Measurements from ENCODE around the gene AFAP1L2.
A peak's percentile ranks its signal among the peaks of the same experiment; 100 is the strongest.

The AFAP1L2 gene

DNA sequence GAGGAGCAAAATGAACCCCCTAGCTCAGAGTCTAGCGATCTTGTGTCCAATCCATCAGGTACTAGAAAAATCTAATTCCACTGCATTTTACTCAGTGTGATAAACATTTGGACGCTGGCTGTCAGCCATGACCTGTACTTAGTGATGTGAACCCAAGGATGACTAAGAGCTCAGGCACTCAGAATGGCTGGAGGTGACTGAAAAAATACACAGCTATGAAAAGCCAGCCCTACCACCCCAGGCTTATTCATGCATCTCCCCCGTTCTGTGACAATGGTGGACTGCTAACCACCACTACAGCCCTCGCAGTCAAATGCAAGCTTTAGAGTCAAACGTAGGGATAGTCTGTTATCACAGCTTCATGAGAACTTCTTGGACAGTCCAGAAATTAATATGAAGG lies 14.9 kb downstream of the AFAP1L2 start:
- DNase-seq (ENCODE audit: low spot score), result peak; percentile 95

DNA sequence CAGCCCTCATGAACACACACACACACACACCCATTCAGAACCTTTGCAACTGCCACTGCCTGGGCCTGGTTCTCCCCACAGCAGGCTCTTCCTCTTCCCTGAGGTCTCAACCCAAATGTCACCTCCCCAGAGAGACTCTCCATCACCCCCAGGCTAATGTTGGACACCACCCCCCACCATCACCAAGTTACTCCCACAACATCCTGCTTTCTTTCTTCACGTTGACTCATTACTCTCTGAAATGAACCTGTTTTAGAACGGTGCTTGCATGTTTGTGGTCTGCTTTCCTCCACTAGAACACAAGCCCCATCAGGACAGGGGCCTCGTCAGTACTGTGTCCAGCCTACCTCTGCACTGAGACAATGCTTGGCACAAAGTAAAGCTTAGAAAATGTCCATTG lies 16.0 kb downstream of the AFAP1L2 start:
- peak; percentile 72 for DNase-seq (ENCODE audit: low spot score)

DNA sequence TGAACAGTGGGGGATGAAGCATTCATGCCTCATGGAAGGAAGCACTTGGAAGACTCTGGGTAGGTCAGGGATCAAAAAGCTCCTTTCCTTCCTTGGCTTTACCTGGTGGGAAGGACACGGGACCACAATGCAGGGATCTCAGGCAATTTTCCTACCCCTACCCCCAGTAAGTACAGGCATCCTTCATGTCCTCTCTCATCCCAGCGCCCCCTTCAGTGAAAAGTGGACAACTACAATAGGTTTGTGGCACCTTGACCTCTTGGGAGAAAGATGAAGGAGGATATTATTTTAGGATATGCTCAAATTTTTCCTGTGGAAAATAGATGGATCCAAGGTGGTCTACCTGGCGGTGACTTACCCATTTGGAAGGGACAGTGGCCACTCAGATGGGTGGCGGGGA lies 16.5 kb downstream of the AFAP1L2 start:
- DNase-seq (ENCODE audit: low spot score), result no peak

DNA sequence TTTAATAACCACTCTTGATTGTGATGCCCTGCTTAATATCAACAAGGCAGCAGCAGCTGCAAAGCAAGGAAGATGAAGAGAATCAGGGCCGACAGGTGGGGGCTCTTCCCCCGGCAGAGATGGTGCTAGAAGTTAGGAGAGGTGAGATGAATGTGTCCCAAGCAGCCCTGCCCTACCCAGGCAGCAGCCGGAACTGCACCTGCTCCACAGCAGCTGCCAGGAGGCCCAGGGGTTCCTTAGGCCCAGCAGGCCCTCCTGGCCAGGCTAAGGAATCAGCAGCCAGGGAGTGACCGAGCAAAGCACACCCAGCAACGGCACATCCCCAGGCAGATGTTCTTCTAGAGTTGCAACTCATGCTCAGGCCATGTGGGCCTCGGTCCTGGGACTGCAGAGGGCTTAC lies 17.9 kb downstream of the AFAP1L2 start:
- DNase-seq (ENCODE audit: low spot score), result no peak

DNA sequence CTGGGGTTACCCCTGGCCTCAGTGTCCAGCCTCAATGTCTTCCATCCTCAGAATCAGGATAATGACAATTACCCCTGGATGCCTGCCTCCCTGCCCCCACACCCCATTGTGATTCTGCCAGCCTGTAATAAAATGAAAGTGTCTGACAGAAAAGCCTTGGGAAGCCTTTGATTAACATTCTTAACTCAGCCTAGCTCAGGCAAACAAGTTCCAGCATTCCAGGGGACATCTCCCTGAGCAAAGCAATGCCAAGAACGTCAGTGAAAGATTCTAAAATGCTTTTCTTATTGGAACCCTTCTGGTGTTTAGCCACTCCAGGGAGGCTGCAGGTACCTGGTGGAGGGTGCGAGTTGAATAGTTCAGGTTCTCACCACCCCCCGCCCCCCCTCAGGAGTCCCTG lies 18.7 kb downstream of the AFAP1L2 start:
- DNase-seq (ENCODE audit: low spot score), result no peak

DNA sequence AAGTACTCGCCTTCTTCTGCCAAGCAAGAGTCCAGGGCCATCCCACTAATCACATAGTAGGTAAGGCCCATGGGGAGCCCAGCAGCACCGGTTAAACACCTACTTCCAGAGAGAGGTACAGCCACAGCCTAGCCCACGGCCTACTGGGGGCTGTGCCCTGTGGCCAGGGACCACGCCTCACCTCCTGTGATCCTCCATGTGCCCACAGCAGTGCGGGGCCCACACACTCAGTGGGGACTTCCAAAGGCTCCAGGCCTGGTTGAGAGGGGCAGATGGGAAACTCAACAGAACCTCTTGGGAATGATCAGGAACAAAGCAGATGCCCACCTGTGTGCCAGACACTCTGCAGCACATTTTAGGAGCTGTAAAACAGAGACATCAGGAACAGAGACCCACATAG lies 19.7 kb downstream of the AFAP1L2 start:
- DNase-seq (ENCODE audit: low spot score), result no peak

DNA sequence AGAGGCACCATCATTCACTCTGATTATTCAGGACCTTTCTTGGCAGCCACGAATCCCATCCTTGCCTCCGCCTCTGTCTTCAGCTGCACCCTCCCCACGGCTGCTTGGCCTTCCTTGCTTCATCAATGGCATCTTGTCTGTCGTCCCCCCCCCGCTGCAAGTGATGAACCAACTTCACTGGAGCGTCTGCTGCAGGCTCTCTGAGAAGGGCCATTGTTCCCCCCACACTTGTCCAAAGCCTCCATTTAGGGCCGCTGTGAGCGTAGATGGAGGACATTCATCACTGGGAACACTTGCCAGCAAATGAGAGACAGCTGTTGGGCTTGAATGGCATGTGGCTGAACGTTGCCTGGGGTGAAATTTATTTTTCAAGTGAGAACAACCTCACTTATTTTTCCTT lies 20.1 kb downstream of the AFAP1L2 start:
- DNase-seq (ENCODE audit: low spot score), result no peak

DNA sequence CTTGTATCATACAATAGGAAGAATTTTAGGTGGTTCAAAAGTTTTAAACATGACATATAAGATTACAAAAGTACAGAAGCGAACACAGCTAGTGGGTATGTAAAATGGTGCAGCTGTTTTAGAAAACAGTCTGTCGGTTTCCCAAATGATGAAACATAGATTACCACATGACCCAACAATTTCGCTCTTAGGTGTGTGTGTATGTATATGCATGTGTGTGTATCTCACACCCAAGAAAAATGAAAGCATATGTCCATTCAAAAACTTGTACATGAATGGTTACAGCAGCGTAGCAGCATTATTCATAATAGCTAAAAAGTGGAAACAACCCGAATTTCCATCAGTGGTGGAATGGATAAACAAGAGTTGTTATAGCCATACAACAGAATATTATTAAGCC lies 23.5 kb downstream of the AFAP1L2 start:
- no peak for DNase-seq (ENCODE audit: low spot score)

DNA sequence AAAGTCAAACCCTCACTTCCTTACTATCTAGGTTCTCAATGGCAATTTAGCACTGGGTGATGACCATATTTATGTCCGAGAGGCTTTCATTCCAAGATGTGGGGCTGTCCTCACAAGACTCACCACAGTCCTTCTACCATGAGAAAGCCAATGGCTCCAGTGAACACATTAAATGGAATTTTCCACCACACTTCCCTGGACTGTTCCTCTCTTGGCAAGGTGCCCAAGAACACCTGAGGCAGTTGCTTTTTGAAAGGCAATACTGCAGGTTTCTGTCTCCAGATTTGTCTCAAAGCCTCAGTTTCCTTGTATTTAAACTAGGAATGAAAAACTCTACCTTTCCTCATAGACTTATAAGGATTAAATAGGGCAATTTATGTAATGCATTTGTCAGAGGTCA lies 24.2 kb downstream of the AFAP1L2 start:
- DNase-seq (ENCODE audit: low spot score), result peak; percentile 71

DNA sequence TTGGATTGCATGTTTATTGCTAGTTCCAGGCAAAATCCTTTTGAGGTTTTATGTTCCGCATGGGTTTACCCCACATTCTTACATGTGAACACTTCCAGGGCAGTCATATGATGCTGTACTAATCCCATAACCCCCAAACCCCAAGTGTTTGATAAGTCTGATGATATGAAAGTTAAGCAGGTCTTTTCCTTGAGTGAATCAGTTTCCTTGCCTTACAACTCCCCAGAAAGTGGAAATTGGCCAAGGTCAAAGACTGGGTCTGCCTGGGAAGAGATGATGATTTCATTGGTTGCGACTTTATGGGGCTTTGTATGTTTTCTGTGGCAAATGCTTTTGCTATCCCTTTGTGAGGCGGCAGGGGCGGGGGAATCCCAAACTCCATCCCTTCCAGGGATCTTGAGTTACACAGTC lies 24.7 kb downstream of the AFAP1L2 start:
- peak; percentile 48 for DNase-seq (ENCODE audit: low spot score)

DNA sequence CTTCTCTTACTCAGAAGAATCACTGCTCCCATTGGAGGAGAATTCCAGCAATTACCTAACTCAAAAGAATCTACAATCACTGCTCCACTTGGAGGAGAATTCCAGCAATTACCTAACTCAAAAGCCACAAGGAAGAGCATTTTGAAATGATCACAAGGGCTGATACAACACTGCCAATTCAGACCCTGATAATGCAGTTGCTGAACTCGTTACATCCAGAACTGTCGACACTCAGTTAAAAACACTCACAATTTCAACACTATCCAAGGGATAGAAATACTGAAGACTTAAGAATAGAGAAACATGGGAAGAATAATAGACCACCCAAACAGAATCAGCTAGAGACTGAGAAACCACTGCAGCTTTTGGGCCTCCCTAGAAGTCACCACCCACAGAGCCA lies 27.8 kb downstream of the AFAP1L2 start:
- DNase-seq (ENCODE audit: low spot score), result no peak

DNA sequence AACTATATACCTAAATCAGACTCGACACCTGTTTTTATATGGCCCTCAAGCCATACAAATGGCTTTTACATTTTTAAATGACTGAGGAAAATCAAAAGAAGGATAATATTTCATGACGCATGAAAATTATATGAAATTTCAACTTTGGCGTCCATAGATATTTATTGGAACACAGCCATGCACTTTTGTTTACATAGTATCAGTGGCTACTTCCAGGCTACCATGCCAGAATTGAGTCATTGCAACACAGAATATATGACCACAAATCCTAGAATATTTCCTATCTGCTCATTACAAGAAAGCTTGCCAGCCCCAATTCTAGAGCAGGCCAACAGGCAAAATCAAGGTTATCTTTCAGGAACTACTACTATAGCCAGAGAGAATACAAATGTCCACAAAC lies 29.3 kb downstream of the AFAP1L2 start:
- no peak for DNase-seq (ENCODE audit: low spot score)

DNA sequence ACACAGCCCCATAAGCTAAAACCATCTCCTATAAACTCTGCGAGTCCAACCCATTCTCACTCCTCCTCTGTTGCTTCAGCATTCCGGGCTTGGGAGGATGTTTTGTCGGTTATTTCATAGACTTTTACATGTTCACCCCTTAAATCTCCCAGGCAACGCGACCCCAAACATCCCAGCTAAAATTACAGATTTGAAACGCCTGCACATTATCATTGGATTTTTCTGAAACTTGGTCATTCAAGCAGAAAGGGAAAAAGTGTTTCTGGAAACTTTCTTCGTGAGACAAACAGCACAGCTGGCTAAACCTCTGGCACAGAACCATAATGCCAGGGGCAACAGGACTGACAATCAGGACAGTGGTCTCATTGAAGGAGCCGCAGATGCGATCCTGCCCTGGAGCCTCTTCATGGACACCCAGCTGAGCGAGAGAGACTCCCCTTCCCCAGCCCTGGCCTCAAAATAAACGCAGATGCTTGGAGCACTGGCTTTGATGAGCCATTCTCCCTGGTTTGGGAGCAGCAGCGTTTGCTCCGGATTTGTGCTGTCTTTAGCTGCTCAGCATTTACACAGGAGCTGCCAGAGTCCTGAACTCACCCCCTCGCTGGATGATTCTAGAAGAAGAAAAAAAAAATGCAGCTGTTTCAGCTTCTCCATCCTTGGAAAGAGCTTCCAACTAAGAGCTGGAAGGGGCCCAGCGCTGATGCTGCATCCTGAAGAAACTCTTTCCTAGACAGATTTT lies 30.1 kb downstream of the AFAP1L2 start:
- no peak for DNase-seq (ENCODE audit: low spot score)

DNA sequence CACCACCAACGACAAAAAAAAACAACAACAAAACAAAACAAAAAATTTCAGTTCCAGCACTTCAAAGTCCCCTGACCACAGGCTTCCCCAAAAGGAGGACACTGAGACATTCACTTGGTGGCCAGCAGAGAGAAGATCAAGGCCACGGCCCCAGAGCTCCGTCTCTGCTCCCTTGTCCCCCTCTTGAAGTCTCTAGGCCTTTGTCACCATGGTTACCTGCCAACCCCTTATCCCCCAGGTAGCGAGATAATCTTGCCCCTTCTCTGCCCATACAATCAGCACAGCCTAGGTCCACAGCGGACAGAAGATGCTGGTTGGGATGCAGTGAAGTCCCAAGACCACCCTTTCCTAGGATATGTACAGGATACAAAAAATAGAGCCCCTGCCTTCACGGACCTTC lies 30.7 kb downstream of the AFAP1L2 start:
- no peak for DNase-seq (ENCODE audit: low spot score)

DNA sequence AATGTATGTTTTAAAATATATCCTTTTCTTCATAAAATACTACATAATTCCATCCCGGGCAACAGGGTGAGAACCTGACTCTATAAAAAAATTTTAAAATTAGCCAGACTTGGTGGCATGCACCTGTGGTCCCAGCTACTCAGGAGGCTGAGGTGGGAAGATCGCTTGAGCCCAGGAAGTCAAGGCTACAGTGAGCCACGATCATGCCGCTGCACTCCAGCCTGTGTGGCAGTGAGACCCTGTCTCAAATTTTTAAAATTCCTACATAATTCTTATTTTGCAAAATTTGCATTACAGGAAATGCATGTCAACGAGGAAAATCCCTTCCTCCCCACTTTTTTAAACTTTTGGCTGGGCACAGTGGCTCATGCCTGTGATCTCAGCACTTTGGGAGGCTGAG lies 31.3 kb downstream of the AFAP1L2 start:
- DNase-seq (ENCODE audit: low spot score), result no peak

DNA sequence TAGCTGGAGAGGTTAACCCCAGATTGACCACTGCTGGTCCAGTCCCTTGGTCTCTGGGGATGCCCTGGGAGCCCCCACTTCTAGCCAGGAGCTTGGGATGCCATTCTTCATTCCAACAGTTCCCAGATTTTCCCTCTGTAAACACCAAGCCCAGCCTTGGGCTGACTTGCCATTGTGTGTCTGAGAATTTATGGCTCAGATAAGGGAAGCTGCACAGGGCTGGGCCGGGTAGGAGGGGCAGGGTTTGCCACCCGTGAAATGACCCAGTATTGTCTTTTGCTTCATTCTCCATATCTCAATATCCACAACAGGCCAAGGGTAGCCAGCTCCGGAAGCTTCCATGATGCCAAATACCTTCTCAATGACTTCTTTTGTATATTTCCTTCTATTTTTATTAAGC lies 32.1 kb downstream of the AFAP1L2 start:
- no peak for DNase-seq (ENCODE audit: low spot score)

DNA sequence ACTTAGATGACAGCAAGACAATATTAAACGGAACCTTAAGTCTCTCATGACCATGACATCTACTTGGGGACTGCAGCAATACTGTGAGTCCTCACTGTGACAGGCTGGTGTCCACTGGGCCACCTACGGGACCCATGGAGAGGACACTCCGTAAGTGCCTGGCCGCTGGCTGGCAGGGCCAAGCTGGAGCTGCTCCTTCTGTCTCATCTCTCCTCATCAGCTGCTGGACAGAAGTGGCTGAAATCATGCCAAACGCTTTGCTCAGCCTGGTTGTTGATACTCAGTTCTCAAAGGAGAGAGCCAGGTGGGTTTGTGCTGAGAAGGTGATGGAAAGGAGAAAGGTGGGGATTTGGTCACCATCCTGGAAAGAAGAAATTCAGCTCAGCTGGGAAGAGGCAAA lies 33.3 kb downstream of the AFAP1L2 start:
- DNase-seq (ENCODE audit: low spot score), result no peak

DNA sequence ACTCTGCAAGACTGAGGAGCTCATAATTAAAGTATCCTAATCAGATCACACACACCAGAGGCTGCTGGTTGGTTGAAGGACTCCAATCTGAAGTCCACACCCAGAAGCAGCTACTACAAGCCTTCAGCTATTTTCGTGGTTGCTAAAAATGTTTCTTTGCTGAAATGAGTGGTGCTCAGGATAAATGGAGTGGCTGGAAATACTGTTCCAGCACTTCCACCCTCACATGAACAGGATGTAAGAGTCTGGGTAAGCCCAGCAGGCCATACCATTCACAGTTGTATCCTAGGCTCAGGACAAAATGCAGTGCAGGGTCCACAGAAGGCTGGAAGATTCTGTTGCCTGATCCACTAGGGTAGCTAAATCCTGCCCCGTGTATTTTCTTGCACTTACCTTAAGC lies 34.1 kb downstream of the AFAP1L2 start:
- DNase-seq (ENCODE audit: low spot score), result no peak

DNA sequence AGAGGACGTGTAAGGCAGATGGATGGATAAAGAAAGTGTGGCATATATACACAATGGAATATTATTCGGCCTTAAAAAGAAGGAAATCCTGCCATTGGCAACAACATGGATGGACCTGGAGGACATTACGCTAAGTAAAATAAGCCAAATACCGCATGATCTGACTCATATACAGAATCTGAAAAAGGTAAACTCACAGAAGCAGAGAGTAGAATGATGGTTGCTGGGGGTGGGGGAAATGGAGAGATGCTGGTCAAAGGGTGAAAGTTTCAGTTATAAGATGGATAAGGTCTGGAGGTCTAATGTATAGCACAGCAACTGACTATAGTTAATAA lies 36.3 kb downstream of the AFAP1L2 start:
- DNase-seq (ENCODE audit: low spot score), result no peak

DNA sequence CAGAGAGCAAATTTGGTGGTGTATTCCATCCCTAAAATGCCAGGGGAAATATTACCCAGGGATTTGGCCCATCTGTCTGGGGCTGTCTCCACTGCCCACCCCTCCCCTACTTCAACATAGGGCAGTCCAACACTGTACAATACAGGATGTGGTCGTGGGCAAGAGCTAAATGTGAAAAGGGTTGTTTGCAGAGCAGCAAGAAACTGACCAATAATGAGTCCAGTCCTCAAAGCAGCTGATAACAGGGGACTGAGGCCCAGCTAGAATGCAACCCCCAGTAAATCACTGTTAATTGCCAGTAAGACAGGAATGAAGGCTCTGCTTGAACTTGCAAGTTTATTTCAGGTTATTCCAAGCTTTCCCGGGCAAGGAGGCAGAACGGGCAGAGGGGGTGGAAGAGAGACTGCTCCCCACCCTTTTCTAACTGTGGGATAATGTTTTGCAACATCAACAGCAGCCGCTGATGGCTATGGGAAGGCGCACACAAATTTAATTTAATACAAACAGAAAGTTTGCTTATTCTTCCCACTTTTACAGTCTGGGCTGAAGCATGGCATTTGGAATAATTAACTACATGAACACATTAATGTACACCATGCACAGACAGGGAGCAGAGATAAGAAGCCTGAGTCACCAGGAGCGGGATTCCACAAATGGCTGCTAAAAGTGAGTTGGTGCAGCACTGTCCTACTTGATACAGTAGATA lies 36.8 kb downstream of the AFAP1L2 start:
- DNase-seq (ENCODE audit: low spot score), result peak; percentile 58

DNA sequence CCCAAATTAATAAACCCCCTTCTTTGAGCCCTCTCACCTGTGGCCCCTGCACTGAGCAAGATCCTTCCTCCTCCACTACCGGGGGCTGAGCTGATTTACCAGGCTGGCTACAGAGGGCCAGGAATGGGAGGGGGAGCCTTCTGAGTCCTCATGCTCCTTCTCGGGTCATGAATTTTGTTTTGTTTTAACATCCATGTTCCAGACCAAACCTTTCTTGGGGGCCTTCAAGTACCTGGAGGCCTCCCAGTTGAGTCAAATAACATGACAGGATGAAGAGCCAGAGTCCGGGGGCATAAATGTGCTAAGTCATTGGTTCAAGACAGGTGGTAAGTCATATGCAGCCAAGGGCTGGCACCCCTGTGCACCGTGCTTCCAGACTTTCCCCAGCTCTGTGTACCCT lies 39.6 kb downstream of the AFAP1L2 start:
- DNase-seq (ENCODE audit: low spot score), result no peak

DNA sequence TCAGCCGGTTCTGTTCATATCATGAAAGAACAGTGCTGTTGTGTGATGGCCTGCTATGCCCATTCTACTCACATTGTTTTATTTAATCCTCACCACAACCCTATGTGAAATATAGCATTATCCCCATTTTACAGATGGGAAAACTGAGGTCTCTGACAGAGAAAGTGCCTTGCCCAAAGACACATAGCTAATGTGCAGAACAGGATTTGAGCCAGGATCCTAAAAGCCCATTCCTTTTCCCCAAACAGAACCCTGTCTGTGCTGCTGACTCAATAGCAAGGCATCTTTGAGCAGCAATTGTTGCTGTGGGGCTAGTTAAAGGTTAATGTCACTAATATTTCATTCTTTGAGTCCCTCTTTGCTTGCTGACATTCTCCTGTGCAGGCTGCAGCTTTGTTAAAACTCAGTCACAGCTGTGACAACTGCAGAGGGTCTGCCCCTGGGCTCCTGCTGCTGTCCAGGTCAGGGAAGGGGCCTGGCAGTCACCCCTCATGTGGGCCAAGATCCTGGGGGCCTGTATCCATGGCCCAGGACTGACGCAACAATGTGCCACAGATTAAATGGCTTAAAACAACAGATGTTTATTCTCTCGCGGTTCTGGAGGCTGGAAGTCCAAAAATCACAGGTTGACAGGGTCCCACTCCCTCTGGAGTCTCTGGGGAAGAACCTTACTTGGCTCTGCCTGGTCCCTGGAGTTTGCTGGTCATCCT lies 40.4 kb downstream of the AFAP1L2 start:
- DNase-seq (ENCODE audit: low spot score), result peak; percentile 88

DNA sequence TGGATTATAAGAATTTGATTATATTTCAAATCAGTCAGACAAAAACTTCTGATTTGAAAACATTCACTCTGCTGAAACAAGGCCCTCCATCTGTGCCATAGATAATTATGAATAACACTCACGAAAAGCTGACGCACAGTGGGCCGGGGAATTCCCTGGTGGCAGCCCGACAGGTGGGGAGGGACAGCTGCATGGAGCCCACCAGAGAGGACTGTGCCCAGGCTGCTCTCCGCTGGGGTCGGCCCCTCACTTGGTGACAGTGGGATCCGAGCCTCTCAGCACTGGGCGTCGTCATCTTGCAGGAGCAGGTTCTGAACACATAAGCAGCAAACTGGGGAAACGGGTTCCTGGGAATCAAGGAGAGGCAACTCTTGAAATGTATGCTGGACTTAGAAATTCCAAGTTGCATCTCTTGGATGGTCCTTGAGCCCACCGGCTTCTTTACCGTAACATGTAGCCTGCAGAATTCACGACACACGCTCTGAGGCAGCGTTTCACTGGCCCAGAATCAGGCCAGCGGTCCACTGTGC lies 41.4 kb downstream of the AFAP1L2 start:
- DNase-seq (ENCODE audit: low spot score), result no peak

All from kidney tubule cell (primary cell).